Umbilical cord (tissue), 1 donor: ENCODE data around the gene RHOV. TPM values are rescaled to one million over a fixed set of nuclear protein-coding genes. Genes with fewer than 3 reads are reported as not detected.

Experiments used
- total RNA-seq: library from RNA; depleted of rRNA; stranded (reverse); fragments of >200 nt; gene quantifications from one replicate; pipeline ENCODE4 v1.2.3, GENCODE V29; 2014; ENCODE audit warnings: low replicate concordance; ENCODE audit not compliant: insufficient read depth

The RHOV gene
- total RNA-seq, 1 donor from 2014 or later, result 3.6 TPM

Other genes starting within 250 kb of the RHOV start
- 0.48 TPM for gene RAD51, start 179.1 kb downstream of the RHOV start, total RNA-seq
- 9.4 TPM for gene RMDN3, start 119.0 kb downstream of the RHOV start, total RNA-seq
- gene GCHFR, start 110.2 kb downstream of the RHOV start, total RNA-seq, result not detected
- 0.24 TPM for gene C15orf62, start 104.3 kb downstream of the RHOV start, total RNA-seq
- gene ZFYVE19, start 67.1 kb downstream of the RHOV start, total RNA-seq, result 11.3 TPM
- 10.4 TPM for gene DNAJC17, start 66.8 kb downstream of the RHOV start, total RNA-seq
- gene PPP1R14D, start 45.5 kb downstream of the RHOV start, total RNA-seq, result 1.7 TPM
- 16.6 TPM for gene SPINT1, start 30.2 kb downstream of the RHOV start, total RNA-seq
- 32.0 TPM for gene VPS18, start 20.2 kb upstream of the RHOV start, total RNA-seq
- gene DLL4, start 55.1 kb upstream of the RHOV start, total RNA-seq, result 3.6 TPM
- gene CHAC1, start 79.2 kb upstream of the RHOV start, total RNA-seq, result 8.7 TPM
- gene INO80, start 242.0 kb upstream of the RHOV start, total RNA-seq, result 16.9 TPM